AG09319 (cell line): ENCODE measurements around the gene TSN.

Experiments
- DNase-seq: peaks from one replicate; pipeline ENCODE4 v3.0.0-alpha.2; 2010; ENCODE audit warnings: low read depth; ENCODE audit errors: extremely low read depth
- CTCF ChIP-seq: IDR thresholded peaks from 2 replicates; pipeline ENCODE4 v1.5.1; 2011; ENCODE audit warnings: low read depth, mild to moderate bottlenecking, inconsistent platforms, low read length, moderate library complexity

The TSN gene

GRCh38 chr2:121791290-121791689 is 35.8 kb downstream of the TSN start:
- DNase-seq = no peak
- TF ChIP-seq CTCF = no peak

DNA sequence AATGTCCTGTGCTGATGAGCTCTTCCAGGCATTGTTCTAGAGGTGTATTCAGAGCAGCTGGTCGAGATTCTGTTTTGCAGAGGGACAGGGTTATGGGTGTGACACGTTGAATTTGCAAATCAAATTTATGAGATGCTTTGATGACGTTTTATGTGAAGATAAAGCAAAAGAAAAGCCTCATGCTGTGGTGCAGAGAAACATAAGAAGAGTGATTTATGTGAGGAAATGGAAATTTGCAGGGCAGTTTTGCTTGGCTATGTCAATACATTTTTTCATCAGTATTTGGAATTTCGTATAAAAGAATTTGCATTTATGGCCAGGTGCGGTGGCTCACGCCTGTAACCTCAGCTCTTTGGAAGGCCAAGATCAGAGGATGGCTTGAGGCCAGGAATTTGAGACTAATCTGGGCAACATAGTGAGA is 36.4 kb downstream of the TSN start:
- no peak for DNase-seq
- no peak for TF ChIP-seq CTCF

GRCh38 chr2:121793816-121794215 is 38.4 kb downstream of the TSN start:
- no peak for TF ChIP-seq CTCF
- DNase-seq = no peak

GRCh38 chr2:121794233-121794632 is 38.8 kb downstream of the TSN start:
- no peak for DNase-seq
- no peak for TF ChIP-seq CTCF

GRCh38 chr2:121796239-121796638 is 40.8 kb downstream of the TSN start:
- no peak for TF ChIP-seq CTCF
- no peak for DNase-seq

DNA sequence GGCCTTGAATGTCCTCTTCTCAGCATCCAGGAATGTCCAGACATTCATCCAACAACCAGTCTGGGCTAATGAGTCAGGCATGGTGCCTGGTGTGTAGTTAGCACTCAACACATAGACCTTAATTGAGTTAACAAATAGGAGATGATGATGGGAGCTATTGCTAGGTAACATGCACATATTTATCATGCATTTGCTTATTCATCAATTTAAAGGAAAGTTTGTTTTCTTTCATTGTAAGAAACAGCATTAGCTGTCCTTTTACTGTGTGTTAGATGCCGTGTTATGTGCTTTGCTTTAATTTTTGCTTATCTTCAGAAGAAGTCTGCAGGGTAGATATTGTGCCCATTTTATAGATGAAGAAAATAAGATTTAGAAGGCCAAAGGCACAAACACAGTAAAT is 43.2 kb downstream of the TSN start:
- TF ChIP-seq CTCF = no peak
- no peak for DNase-seq

DNA sequence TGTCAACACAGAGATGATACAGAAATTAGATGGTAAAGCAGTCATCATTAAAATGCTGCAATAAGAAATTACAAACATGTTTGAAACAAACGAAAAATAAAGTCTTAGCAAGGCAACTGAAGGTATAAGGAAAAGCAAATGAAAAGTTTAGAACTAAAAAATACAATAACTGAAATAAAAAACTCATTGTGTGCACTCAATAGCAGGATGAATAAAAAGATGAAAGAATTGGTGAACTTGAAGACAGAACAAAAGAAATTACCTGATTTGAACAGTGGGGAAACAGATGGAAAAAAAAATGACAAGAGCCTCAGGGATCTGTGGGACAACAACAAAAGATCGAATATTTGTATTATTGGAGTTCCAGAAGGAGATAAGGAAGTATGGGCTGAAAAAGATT is 46.5 kb downstream of the TSN start:
- DNase-seq = no peak

More for the DNA sequence above, 46.5 kb downstream of the TSN start:
- TF ChIP-seq CTCF = no peak
